NCI-H2196 (cell line): ENCODE measurements around the gene CCDC60.
"Not testable (repeated sequence)": the region's sequence is repeated elsewhere in the genome, so short reads cannot be mapped to it uniquely, and the experiment has no call there.

Source experiments
- DNase-seq: peaks from one replicate; lab custom pipeline; 2025; ENCODE audit not compliant: unreplicated experiment; lab: John Stamatoyannopoulos, UW

CCDC60 gene

DNA sequence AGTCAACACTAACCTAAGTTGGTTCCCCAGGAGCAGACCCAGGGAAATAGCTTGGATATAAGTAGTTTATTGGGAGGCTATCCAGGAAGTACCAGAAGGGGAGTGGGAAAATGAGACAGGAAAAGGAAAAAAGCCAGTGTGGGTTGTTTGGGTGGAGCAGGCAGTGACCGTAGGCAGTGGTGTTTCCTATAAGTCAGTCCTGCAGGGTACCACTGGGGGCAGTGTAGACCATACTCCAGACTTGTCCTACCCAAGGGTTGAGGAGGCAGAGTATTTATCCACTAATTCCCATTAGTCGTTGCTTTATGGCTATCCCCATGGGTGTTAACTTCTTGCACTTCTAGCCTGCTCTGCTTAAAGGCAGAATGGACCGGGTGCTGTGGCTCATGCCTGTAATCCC lies 6.4 kb upstream of the CCDC60 start:
- no peak for DNase-seq

DNA sequence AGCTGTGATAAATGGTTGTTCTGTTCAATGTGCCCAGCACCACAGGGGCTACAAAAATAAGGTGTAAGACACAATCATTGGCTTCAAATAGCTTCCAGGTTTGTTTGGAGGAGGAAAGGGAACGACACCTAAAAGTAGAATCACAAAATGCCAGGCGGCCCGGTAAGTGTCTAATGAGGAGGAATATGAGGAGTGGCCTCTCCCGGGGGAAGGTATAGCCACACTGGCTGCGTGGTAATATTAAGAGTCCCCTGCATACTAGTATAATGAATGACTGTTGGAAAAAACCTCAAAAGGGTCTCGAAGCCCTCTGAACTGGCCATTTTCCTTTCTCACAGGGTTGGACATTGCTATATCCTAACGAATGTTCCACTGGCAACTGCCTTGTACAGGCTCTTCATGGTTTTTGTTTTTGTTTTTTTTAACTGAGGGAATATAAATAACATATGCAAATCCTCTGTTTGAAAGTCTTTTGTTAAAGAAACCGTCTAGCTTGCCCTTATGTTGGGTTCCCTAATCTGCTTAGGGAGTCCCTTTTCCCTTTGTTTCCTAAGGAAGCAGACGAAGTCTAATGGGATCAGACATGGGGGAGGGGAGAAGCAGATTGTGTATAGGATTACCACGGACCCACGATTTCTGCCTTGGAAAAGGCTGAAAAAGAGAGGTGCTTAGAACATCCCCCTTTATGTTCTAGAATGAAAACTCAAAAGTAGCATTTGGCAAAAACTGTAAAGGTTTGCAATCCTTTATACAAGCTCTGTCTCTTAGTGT lies 4.2 kb downstream of the CCDC60 start:
- DNase-seq: no peak

DNA sequence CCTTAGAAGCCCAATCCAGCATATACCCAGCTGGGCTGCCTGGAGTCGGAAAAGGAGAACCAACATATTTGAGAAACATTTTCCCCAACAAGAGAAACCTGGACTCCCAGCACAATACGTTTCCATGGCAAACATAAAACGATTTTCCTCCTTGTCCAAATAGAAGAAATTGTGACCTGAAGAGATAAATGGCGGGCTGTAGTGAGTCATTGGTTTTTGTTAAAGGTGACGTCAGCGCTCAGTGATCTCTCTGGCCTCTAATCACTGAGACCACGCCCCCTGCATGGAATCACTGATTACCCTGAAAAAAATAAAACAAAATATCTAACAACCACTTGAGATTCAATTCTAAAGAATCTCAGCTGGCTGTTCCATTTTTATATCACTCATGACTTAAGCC lies 6.0 kb downstream of the CCDC60 start:
- DNase-seq: no peak

DNA sequence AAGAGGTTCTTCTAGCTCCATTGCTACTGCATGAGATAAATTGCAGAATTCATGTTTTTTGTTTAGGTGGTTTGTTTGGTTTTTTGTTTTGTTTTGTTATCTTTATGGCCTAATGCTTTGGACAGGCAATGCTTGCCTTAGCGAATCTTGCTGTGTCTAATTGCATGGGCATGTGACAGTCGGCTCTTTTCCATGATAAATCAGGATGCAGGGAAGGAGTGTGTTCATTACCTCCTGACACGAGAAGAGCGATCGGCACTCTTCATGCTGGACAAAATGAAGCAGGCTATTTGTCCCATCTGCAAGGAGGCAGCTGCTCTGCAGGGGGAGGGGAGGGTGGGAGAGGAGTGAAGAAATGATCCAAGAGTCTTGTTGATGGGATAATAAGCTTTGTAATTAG lies 6.5 kb downstream of the CCDC60 start:
- no peak for DNase-seq

DNA sequence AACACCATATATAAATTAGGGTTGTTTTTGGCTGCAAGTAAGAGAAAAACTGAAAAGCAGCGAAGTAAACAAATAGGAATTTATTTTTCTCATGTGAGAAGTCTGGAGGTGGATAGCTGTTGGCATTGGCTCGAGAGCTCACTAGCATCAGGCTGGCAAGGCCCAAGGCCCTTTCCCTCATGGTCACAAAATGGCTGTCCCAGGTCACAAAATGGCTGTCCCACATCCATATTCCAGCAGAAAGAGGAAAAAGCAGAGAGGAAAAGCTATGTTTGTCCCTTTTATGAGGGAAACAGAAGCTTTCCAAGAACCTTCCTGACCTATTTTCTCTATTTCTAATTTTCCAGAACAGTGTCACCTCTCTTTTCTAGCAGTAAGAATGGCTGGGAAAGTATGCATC lies 7.5 kb downstream of the CCDC60 start:
- no peak for DNase-seq

DNA sequence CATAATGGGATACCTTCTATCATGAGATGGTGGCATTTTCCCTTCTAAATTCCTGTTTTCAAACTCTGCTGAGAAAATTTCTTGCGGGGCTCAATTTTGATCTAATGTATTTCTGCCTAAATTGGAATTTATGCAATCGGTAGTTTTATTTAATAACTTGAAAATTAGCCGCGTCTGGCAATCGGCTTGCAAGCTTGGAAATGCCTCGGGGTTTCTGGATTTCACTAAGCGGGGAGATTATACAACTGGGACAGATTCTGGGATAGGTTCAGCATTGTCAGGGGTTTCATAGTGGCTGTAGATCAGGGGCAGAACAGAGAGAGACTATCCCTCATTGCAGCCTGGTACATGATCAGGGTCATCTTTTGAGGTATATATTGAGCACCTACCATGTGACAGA lies 8.6 kb downstream of the CCDC60 start:
- no peak for DNase-seq

DNA sequence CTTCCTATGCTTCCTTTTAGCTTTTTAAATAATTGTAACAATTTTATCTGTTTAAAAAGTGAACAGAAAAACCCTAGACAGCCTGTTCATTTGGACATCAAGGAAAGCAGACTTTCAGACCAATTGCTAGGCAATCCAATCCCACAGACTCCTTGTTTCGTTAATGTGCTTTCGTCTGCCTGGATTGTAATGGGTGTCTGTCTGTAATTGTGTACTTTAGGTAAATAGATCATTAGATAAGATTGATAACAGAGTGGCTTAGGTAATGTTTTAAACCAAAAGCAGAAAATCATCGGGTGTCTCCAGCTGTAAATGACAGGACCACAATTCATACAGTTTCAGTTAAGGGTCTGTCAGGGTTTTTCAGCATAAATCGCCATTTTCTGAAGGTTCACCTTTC lies 19.6 kb downstream of the CCDC60 start:
- peak; percentile 63 for DNase-seq

DNA sequence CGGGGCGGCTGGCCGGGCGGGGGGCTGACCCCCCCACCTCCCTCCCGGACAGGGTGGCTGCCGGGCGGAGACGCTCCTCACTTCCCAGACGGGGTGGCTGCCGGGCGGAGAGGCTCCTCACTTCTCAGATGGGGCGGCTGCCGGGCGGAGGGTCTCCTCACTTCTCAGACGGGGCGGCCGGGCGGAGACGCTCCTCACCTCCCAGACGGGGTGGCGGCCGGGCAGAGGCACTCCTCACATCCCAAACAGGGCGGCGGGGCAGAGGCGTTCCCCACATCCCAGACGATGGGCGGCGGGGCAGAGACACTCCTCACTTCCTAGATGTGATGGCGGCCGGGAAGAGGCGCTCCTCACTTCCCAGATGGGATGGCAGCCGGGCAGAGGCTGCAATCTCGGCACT lies 25.8 kb downstream of the CCDC60 start:
- not testable (repeated sequence) for DNase-seq

DNA sequence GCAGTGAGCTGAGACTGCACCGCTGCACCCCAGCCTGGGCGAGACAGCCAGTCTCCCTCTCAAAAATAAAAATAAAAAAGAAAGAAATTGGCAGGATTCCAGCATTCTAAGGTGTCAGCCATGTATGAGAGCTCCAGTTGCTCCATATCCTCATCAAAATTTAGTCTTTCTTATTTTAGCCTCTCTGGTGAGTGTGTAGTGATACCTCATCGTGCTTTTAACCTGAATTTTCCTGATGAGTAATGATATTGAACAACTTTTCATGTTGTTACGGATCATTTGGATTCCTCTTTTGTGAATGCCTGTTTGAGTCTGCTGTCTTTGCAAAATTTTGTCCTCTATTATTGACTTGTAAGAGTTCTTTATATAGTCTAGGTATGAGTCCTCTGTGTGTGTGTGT lies 28.5 kb downstream of the CCDC60 start:
- peak; percentile 4 for DNase-seq

DNA sequence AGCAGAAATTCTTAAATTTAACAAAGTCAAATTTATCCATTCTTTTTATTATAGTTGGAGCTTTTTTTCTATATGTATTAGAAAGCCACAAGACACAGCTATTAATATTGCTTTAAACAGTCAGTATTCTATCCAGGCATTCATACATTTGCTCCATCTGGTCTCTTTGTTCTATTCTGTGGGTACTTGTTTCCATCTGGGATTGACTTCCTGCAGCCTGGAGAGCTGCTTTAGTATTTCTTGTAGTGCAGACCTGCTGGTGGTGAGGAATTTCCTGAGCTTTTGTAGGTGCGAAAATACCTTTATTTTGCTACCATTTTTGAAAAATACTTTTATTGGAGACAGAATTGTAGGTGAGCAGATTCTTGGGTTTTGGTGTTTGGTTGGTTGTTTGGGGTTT lies 29.0 kb downstream of the CCDC60 start:
- no peak for DNase-seq

DNA sequence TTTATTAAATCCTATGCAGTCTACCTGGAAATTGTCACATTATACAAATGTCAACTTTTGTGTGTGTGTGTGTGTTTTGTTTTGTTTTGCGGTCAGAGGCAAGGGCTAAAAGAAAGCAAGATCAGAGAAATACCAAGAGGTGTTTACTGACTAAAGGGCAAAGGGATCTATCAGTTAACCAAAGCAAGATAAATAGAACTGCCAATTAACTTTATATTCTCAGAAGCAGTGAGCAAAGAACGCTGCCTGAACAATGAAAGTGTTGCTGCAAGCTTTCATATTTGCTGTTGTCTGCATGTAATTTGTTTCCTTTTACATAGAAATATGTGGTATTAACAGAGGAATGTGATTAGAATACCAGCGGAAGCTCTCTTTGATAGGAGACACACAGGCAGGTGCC lies 30.9 kb downstream of the CCDC60 start:
- DNase-seq: no peak

DNA sequence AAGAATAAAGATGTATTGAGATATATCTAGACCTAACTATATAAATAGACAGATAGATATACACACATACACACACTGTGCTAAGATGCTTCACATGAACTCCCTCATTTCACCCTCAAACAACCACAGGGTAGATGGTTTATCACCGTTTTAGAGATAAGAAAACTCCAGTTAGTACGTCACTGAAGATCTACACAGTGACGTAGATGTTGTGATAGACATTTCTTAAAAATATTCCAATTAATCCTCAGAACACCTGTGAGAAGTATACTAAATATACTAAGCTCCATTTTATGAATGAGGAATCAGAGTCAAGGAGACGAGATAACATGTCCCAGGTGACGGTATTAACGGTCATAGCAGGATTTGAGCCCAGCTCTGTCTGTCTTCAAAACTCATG lies 31.5 kb downstream of the CCDC60 start:
- DNase-seq: no peak

DNA sequence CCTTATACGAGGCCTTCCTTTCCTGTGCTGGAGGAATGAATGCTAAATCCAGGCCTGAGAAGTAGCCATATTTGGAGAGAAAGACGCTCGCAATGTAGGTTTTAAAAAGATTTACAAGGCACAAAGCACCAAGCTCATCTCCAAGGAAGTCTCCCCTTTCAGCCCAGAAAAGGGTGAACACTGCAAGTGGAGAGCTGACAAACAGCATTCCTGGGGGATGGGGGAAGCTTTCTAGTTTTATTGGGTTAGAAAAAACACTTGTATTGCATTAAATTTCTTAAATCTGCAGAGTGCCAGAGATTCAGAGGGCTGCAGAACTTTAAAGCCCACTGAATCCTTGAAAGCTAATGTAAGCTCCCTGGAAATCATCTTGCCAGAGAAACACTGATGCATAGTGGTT lies 34.6 kb downstream of the CCDC60 start:
- DNase-seq: no peak

DNA sequence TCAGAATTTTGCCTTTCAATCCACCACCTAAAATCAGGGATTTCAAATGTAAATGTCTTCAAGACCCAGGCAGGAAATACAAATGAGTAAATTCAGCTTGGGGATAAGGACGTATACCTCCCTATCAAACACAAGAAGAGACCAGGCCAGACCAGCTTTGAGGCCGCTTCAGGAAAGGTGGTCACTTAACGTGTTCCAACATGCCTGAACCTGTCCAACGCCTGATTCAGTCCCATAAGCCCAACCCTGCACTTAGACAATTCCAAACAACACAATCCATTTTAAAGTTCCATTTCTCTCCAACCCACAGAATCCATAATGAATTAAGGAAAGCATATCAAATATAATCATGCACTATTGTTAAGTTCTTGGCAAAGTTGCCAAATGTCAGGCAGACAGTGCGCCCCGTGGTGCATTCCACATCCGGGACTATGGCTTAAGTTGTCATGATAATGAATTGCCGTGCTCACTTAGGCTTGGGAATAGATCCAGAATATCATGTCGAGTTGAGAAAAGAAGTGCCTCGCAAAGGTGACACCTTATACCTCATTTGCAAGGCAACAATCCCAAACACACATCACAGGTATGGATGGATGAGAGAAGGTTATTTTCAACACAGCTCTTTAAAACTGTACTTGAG lies 35.5 kb downstream of the CCDC60 start:
- DNase-seq: no peak

DNA sequence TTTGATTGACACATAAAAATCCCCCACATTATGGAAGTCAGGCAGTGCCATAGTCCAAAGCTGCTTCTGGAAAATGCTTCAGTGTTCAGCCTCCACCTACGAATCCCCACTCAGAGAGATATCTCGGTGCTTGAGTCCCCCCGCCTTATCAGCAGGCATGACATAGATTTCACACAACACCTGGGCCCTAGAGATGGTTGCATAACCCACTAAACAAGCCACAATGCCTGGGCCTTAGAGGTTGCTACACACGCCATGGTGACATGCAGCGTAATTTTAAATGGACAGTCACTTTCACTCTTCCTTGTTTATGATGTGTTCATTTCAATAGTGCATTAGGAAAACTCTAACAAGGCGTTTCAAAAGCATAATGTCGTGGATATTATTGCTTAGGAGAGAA lies 38.0 kb downstream of the CCDC60 start:
- no peak for DNase-seq

DNA sequence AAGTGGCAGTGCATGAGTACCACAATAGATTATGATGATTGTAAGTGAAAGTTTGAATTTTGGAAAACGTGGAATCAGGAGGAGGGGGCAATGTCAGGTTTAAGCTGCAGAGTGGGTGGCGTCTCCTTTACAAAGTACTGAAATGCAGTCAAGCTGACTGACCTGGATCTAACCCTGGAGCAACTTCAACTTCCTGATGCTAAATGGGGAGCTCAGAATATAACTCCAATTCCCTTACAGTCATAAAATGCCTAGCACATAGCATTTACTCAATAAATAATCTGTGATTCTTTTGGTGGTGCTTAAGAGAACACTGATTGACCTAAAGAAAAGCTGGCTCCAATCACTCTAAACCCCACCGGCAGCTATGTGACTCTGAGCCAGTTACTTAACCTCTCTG lies 38.5 kb downstream of the CCDC60 start:
- DNase-seq: no peak

DNA sequence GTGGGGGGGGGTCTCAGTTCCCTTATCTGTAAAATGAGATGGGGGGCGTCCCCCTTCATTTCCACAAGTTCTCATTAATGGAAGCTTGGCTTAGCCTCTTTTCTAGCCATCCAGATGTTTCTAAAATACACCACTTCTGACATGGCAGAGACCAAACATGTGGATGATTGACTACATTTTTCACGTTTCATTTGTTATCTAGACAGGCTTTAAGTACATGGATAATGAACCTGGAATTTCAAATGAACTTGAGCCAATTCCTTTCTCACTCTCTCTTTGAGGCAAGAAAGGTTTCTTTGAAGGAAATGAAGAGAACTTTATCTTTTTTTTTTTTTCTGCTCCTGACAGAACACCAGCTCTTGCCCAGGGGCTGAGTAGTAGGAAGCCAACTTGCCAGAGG lies 39.1 kb downstream of the CCDC60 start:
- no peak for DNase-seq

DNA sequence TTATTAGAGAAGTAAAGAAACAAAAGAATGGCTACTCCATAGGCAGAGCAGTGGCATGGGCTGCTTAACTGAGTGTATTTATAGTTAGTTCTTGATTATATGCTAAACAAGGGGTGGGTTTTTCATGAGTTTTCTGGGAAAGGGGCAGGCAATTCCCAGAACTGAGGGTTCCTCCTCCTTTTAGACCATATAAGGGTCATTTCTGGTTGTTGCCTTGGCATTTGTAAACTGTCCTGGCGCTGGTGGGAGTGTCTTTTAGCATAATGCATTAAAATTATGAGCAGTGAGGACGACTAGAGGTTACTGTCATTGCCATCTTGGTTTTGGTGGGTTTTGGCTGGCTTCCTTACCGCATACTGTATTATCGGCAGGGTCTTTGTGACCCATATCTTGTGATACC lies 40.1 kb downstream of the CCDC60 start:
- DNase-seq: no peak

DNA sequence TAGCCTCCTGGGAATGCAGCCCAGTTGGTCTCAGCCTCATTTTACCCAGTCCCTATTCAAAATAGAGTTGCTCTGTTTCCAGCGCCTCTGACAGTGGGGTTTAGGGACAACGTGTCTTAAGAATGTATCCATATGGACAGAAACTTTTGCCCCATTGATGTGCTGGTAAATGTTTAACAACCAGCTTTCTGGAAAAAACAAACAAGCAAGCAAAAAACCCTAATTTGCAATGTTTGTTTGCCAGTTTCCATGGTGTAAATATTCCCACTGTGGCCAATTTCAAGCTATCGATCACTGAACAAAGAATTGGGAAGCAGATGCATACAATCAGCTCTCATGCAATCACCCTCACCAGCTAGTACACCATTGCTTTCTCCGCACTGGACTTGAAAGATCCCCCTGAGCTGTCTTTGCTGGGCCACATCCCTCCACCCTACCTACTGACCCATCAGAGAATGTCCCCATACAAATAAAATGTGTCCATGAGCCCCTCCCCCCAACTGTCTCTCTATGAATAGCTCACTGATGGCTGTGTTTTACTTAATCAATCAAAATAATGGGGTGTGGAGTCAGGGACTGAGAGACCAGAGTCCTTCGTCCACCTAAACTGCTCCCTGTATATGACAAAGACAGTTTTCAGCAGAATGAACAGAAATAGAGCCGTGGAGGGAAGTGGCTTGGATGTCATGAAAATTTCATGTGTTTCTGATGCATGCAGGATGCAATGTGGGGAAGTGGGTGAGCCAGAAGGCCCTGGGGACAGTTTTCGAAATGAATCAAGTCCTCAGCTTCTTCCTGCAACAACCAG lies 40.8 kb downstream of the CCDC60 start:
- DNase-seq: no peak

DNA sequence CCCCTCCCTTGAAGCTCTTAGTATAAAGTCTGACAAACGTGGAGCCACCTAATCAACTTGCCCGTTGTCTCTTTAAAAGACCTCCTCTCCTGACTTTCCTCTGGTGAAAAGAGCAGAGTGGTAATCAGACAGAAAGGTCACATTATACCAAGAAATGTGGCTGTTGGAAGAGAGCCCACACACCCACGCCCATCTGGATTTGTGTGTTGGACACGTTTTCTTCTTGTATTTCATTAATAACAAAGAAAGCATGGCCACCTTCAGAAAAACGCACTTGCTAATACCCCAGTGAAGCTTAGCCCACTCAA lies 41.3 kb downstream of the CCDC60 start:
- no peak for DNase-seq

DNA sequence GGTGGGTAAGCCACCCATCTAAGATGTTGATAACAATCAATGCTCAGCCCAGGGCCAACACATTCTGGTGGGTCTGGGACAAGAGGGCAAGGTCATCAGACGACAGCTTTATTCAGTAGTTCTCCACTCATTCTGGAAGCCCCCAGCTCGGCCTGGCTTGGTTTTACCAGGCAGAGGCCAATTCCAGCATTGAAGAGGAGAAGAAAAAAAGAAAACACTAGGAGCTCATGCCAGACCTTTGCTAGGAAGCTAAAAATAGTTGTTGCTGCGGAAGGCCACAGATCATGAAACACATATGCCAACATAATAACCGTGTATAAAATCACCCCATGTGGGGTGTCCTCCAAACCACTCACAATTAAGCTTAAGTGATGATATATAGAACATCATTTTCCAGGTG lies 44.4 kb downstream of the CCDC60 start:
- DNase-seq: no peak

DNA sequence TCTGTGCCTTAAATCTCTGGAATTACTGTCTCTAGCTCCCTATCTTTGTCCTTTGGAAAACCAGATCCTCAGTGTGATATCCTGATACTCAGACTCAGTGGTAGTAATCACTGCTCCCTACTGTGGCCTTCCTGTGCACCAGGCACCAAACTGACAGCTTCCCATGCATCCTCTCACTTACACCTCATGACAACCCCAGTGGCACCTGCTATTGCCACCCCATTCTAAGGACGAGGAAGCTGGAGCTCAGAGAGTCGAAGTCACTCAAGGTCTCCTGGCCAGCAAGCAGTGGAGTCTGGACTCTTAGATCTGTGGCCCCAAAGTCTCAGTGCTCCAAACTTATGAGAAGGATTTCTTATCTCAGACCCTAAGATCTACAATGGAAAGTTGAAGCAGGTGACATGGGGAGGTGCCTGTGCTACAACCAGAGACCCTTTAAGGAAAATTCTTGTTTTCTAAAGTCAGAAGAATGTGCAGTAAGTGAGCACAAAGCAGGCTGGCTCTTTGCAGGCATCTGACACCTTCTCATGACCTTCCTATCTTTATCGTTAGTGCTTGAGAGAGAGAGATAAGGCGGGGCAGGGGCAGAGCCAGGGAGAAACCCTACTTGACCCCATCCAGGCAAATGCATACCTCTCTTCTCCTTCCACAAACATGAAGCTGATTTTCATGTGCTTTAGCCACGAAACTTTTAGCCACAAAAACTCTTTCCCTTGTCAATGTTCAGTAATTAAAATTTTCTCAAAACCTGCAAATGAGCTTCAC lies 47.1 kb downstream of the CCDC60 start:
- no peak for DNase-seq
